Right lobe of liver (tissue), 4 donors: ENCODE data around the gene CAND2.

Source experiments
- CTCF ChIP-seq, 4 donors: fragments of 200-600 bp in 3 of 4; fragments of 450-650 bp in 1 of 4; IDR thresholded peaks; one replicate each; pipeline versions ENCODE4 v1.5.1 to v1.8.0; 2016 to 2022; ENCODE audit warnings: antibody characterized with exemption in 4 of 4, mild to moderate bottlenecking in 2 of 4
- POLR2A ChIP-seq: fragments of 450-650 bp; IDR thresholded peaks from one replicate; pipeline ENCODE4 v1.6.1; 2017; ENCODE audit warnings: antibody characterized with exemption, mild to moderate bottlenecking
- donor health status: DM: no; HTN: no; CAD: no.
- donor health status: DM: no; HTN: no; CAD: no.
- donor health status: DM: no; HTN: yes; CAD: no.

- no peak for TF ChIP-seq POLR2A
- TF ChIP-seq CTCF (IDR thresholded peaks at IDR 0.05), result no peak
These were observed 80.6 kb downstream of the CAND2 start for GRCh38 chr3:12877040-12877439.
